ENCODE data around the gene IRF2BPL. TPM values are rescaled to one million over a fixed set of nuclear protein-coding genes. Genes with fewer than 3 reads are reported as not detected.

The IRF2BPL gene
- total RNA-seq, 1 experiment from 2014 or later = 83.3 TPM

- DNase-seq (ENCODE audit: low read depth, low spot score) (no peak), ATAC-seq (no peak)
- Histone ChIP-seq H3K4me3 (ENCODE audit: low read depth in 2 of 2, low read length in 2 of 2) (no peak overlapping the region), H3K4me1 (ENCODE audit: control insufficient read depth, insufficient read depth, low read length) (peaks cover 80% of the 10 kb centered on the region), H3K9me3 (ENCODE audit: control insufficient read depth, insufficient read depth, low read depth, low read length) (no peaks in the 10 kb centered on the region), H3K36me3 (ENCODE audit: control insufficient read depth, insufficient read depth, low read length) (no peaks in the 10 kb centered on the region), H3K27ac (ENCODE audit: low read length) (peak overlapping the region; percentile 99), H3K27me3 (ENCODE audit: control insufficient read depth, insufficient read depth, low read length) (no peaks in the 10 kb centered on the region)
- ChIA-PET POLR2A (no interaction called here), CTCF (interaction anchor here (1.1 kb wide), 1 partner anchor 30 kb away, joined by 6 read pairs; no protein-coding TSS in a partner anchor)
- no TSS peak for BruUV-seq (replicated peaks)
- intact Hi-C loops (cut with micrococcal nuclease; ENCODE audit: unreplicated experiment) = no loop called here
- TF ChIP-seq CTCF (IDR thresholded peaks at IDR 0.05) (no peak), POLR2AphosphoS5 (IDR thresholded peaks at IDR 0.05; ENCODE audit: low read depth, low read length) (no peak), TCF7L2 (IDR thresholded peaks at IDR 0.05; ENCODE audit: low read depth, low read length) (no peak), SIN3A (IDR thresholded peaks at IDR 0.05; ENCODE audit: borderline replicate concordance, insufficient read depth, low read depth, low read length) (no peak), REST (IDR thresholded peaks at IDR 0.05; ENCODE audit: insufficient read depth in 1 of 2, low read depth in 2 of 2, low read length in 1 of 2) (no peak)
- in situ Hi-C loops (cut with HindIII; ENCODE audit: low pct_unique_long_range_greater_than_20kb, low sequenced_read_pairs) = no loop called here
Measured at GRCh38 chr14:77035267-77035666, 6.8 kb upstream of the IRF2BPL start.

GRCh38 chr14:77033622-77034589 is 5.4 kb upstream of the IRF2BPL start:
- ATAC-seq (peak; percentile 80), DNase-seq (ENCODE audit: low read depth, low spot score) (no peak)
- no peaks in the 10 kb centered on the region for H3K9me3 ChIP-seq (ENCODE audit: control insufficient read depth, insufficient read depth, low read depth, low read length)
- in situ Hi-C loops (cut with HindIII; ENCODE audit: low pct_unique_long_range_greater_than_20kb, low sequenced_read_pairs) (no loop called here), intact Hi-C loops (cut with micrococcal nuclease; ENCODE audit: unreplicated experiment) (no loop called here)
- no peaks in the 10 kb centered on the region for H3K27me3 ChIP-seq (ENCODE audit: control insufficient read depth, insufficient read depth, low read length)
- no peaks in the 10 kb centered on the region for H3K36me3 ChIP-seq (ENCODE audit: control insufficient read depth, insufficient read depth, low read length)
- TSS peak; percentile 70 for BruUV-seq (replicated peaks)
- no peak for TF ChIP-seq CTCF (IDR thresholded peaks at IDR 0.05)
- peak; percentile 81 for TF ChIP-seq POLR2AphosphoS5 (IDR thresholded peaks at IDR 0.05; ENCODE audit: low read depth, low read length)
- TF ChIP-seq SIN3A (IDR thresholded peaks at IDR 0.05; ENCODE audit: borderline replicate concordance, insufficient read depth, low read depth, low read length) = peak; percentile 48; the same call in 1 of the 2 replicates
- TF ChIP-seq REST (IDR thresholded peaks at IDR 0.05; ENCODE audit: insufficient read depth in 1 of 2, low read depth in 2 of 2, low read length in 1 of 2) = no peak
- no peak for TF ChIP-seq TCF7L2 (IDR thresholded peaks at IDR 0.05; ENCODE audit: low read depth, low read length)
- peak overlapping the region; percentile 39 to 61 for H3K4me3 ChIP-seq (ENCODE audit: low read depth in 2 of 2, low read length in 2 of 2)
- peaks cover 83% of the 10 kb centered on the region for H3K4me1 ChIP-seq (ENCODE audit: control insufficient read depth, insufficient read depth, low read length)
- H3K27ac ChIP-seq (ENCODE audit: low read length) = peak overlapping the region; percentile 99
- CTCF ChIA-PET = no interaction called here
- POLR2A ChIA-PET = interaction anchor here (0.6 kb wide), 1 partner anchor 182 kb away, joined by 3 read pairs; no protein-coding TSS in a partner anchor

Data from Panc1 (cell line).